GM21825 (cell line): Measurements from ENCODE around the gene GPC1.

Experiments used
- ATAC-seq: cut with Tn5 transposase; IDR thresholded peaks from one replicate; pipeline ENCODE4 v1.9.1; 2021; ENCODE audit warnings: mild to moderate bottlenecking, moderate library complexity; ENCODE audit not compliant: unreplicated experiment

The GPC1 gene

GRCh38 chr2:240454106-240454901, 18.8 kb downstream of the GPC1 start:
- no peak for ATAC-seq

DNA sequence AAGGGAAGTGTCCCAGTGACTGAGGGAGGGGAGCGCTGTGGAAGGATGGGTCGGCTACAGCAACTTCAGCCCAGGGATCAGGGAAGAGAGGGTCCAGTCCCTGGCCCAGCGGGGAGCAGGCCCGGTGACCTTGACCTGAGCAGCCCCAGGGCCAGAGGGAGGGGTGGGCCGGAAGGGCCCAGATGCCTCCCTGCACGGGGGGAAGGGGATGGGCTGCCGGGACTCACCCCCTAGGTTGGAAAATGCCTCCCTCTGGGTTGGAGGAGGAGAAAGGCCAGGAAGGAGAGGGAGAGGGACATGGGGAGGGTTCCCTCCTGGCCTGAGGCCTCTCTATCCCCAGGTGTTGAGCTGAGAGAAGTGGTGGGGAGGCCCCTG, 19.8 kb downstream of the GPC1 start:
- ATAC-seq: no peak

DNA sequence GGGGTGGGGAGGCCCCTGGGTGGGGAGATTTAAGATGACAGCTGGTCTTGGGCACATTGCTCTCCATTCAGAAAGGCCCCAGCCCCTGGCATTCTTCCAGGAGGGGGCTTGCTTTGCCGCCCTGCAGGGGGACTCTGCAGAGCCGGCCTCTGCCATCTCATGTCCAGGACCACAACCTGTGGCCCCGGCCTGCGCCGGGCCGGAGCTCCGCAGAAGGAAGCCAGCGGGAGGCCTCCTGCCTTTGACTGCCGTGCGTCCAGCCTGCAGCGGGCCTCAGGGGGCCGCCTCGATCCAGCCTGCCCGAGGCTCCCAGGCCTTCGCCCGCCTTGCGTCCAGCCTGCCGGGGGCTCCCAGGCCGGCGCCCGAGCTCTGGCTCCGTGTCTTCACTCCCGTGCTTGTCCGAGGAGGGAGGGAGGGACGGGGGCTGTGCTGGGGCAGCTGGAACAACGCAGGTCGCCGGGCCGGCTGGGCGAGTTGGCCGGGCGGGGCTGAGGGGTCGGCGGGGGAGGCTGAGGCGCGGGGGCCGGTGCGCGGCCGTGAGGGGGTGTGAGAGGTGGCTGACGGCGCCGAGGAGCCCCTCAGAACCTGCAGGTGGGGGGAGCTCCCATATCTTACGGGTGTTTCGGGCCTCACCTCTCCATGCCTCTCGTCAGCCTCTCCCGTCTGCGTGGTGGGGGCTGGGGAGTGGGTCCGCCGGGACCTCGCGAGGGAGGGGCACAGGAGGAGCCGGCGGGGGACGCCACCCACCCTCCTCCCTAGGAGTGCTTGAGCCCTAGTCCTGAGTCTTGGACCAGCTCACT, 20.4 kb downstream of the GPC1 start:
- no peak for ATAC-seq

GRCh38 chr2:240456447-240457222, 21.2 kb downstream of the GPC1 start:
- no peak for ATAC-seq

- no peak for ATAC-seq
These were observed 22.0 kb downstream of the GPC1 start for GRCh38 chr2:240457223-240458043.

GRCh38 chr2:240458044-240458899, 22.8 kb downstream of the GPC1 start:
- no peak for ATAC-seq

GRCh38 chr2:240458900-240459391, 23.5 kb downstream of the GPC1 start:
- no peak for ATAC-seq

DNA sequence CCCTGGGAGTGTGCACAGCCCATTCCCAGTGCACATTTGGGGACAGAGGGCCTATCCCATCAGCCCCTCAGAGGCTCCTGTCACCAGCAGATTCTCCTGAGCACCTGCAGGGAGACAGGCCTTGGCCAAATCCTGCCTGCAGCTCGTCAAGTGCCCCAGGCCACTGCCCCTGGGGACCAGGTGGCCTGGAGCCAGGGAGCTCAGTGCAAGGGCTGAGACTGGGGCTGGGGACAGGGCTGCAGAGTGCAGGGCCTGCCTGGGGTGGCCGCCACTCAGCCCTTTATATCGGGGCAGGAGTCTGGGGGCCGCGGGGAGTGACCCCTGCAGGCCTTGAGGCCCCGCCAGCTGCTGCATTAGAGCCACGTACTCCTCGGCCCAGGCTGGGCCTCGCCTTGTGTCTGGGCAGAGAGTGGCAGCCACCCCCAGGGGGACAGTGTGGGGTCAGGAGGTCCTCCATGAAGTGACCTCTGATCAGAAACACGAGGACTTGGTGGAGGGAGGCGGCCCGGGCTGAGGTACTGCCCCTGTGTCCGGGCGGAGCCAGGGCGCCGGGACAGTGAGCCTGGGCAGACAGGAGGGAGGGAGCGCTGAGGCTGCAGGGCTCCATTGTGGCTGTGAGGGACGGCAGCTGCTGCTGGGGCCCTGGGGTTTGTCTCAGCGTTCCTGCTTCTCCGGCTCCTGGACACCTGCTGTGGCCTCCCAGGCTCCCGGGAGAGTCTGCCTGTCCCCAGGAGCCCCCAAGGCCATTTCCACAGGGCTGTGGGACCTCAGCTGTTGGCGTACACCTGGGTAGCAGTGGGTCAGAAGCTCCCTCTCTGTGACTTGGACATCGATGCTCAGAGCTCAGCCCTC, 24.2 kb downstream of the GPC1 start:
- no peak for ATAC-seq

- ATAC-seq: no peak
These were observed 24.8 kb downstream of the GPC1 start for GRCh38 chr2:240460253-240460711.

DNA sequence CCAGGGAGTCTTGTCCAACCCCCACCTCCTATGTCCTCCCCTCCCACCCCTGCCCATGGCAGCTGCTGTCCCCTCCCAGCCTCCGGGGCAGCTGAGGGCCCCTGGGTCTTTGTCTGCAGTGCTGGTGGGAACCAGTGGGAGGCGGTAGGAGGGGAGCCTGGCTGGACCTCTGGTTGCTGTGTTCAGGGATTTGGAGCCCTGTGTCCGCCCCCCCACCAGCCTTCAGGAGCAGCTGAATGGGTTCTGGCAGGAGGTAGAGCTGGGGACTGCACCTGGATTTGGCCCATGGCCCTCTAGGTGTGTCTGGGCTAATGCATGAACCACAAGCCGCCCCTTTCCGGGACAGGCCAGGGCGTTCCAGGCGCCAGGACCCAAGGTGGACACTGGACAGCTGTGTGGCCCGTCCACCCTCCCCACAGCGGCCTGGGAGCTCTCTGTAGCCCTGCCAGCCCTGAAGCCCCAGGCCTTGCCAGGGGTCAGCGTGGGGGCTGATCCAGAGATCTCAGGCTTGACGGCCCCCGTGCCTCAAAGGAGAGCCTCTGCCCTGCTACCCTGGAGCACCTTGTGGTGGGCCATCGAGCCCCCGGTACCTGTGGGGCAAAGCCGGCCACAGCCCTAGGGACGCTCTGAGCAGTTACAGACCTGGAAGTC, 25.4 kb downstream of the GPC1 start:
- no peak for ATAC-seq

GRCh38 chr2:240461471-240462072, 26.1 kb downstream of the GPC1 start:
- no peak for ATAC-seq

GRCh38 chr2:240462073-240462706, 26.7 kb downstream of the GPC1 start:
- no peak for ATAC-seq

DNA sequence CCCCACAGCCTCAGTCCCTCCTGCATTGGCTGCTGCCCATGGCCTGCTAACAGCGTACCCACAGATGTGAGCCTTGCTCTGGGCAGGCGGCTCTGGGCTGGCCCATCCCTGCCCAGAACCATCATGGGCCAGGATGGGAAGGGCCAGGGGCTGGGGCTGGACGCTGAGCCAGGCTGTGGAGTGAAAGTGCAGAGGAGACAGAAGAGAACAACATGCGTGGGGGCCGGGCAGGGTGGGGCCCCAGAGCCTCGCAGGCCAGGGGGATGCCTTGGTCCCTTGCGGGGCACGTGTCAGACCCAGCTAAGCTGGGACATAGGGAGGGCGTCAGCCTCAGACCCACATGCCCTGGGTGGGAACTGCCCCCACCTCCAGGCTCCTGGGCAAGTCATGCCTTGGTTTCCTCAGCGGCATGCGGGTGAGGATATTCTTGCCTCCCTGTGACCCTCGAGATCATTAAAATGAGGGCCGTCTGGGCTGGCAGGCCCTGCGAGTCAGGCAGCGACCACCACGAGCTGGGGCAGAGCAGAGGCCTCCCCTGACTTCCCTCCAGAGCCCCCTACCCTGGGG, 27.3 kb downstream of the GPC1 start:
- ATAC-seq: no peak

DNA sequence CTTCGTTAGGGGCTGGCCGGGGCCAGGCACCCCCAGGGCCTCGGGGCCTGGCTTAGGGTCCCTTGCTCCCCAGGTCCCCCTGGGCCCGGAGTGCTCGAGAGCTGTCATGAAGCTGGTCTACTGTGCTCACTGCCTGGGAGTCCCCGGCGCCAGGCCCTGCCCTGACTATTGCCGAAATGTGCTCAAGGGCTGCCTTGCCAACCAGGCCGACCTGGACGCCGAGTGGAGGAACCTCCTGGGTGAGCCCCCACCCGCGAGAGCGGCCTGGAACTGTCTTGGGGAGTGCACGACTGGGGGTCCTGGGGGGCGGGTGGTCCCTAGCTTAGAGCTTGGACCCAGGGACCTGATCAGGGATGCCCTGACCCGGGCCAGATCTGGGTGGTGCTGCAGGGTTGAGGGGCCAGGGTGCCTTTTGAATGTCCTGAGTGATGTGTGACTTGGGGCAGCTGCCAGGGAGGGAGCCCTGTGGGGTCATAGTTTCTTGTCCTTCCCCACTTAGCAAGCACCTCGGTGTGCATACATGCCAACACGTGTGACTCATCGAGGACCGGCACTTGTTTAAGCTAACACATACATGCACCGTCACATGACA, 27.9 kb downstream of the GPC1 start:
- ATAC-seq: no peak

- no peak for ATAC-seq
These were observed 28.5 kb downstream of the GPC1 start for GRCh38 chr2:240463866-240464481.
